OCI-LY7 (cell line): ENCODE results near the gene NAT9. TPM values are rescaled to one million over a fixed set of nuclear protein-coding genes. Genes with fewer than 3 reads are reported as not detected.

Experiments used
- BruUV-seq: library from RNA; stranded (reverse); fragments of 400-500 nt; replicated peaks from 2 replicates; lab custom pipeline; 2021; lab: Mats Ljungman, UMichigan
- CTCF ChIA-PET: fragments of 300-600 bp; sonication (Branson Sonifier 250); formaldehyde crosslinking; loops from one replicate; lab custom pipeline; 2022; ENCODE audit warnings: antibody characterized with exemption; ENCODE audit not compliant: unreplicated experiment; lab: Charles Lee
- POLR2A ChIA-PET: fragments of 300-600 bp; sonication (Branson Sonifier 250); formaldehyde crosslinking; loops from one replicate; lab custom pipeline; 2022; ENCODE audit warnings: antibody characterized with exemption; lab: Charles Lee
- DNase-seq: peaks from one replicate; pipeline ENCODE4 v3.0.0-alpha.2; 2015; ENCODE audit warnings: low spot score
- H2AFZ ChIP-seq: fragments of 200-600 bp; sonication (generic), shearing (Covaris generic); 2 replicates; pipeline ENCODE4 v1.6.1; 2014; ENCODE audit warnings: mild to moderate bottlenecking, antibody characterized with exemption, low read length, moderate library complexity
- H3K27ac ChIP-seq: fragments of 200-600 bp; sonication (generic); 2 replicates; pipeline ENCODE4 v1.5.1; 2014; ENCODE audit warnings: mixed run types, low read depth, mild to moderate bottlenecking, moderate library complexity, low read length, inconsistent platforms; ENCODE audit not compliant: poor library complexity, severe bottlenecking
- H3K36me3 ChIP-seq: fragments of 200-600 bp; sonication (generic); 2 replicates; pipeline ENCODE4 v1.6.1; 2014; ENCODE audit warnings: mild to moderate bottlenecking, antibody characterized with exemption, low read length, moderate library complexity, mixed read lengths; ENCODE audit not compliant: insufficient read depth
- H3K4me1 ChIP-seq: fragments of 200-600 bp; sonication (generic); 2 replicates; pipeline ENCODE4 v1.5.1; 2014; ENCODE audit warnings: mild to moderate bottlenecking, low read length; ENCODE audit not compliant: insufficient read depth, poor library complexity, severe bottlenecking
- H3K4me2 ChIP-seq: fragments of 200-600 bp; sonication (generic); 2 replicates; pipeline ENCODE4 v1.6.1; 2014; ENCODE audit warnings: mild to moderate bottlenecking, low read length
- H3K4me3 ChIP-seq: fragments of 200-600 bp; sonication (generic); 2 replicates; pipeline ENCODE4 v1.5.1; 2014; ENCODE audit warnings: mild to moderate bottlenecking, low read depth, low read length; ENCODE audit not compliant: poor library complexity, severe bottlenecking
- H3K79me2 ChIP-seq: fragments of 200-600 bp; sonication (generic); 2 replicates; pipeline ENCODE4 v1.6.1; 2016; ENCODE audit warnings: low read depth, mild to moderate bottlenecking, low read length, moderate library complexity, mixed read lengths; ENCODE audit not compliant: insufficient read depth
- H3K9me2 ChIP-seq: fragments of 200-600 bp; sonication (generic); 2 replicates; pipeline ENCODE4 v1.6.1; 2016; ENCODE audit warnings: mild to moderate bottlenecking, low read length, mixed read lengths; ENCODE audit not compliant: insufficient read depth
- H3K9me3 ChIP-seq: fragments of 200-600 bp; sonication (generic); 2 replicates; pipeline ENCODE4 v1.6.1; 2014; ENCODE audit warnings: mild to moderate bottlenecking, mixed run types, low read length, mixed read lengths
- H4K20me1 ChIP-seq: fragments of 200-600 bp; sonication (generic); 2 replicates; pipeline ENCODE4 v1.6.1; 2014; ENCODE audit warnings: mild to moderate bottlenecking, antibody characterized with exemption, low read length, moderate library complexity, mixed read lengths; ENCODE audit not compliant: insufficient read depth
- EZH2phosphoT487 ChIP-seq: fragments of 200-600 bp; sonication (generic); IDR thresholded peaks from 2 replicates; pipeline ENCODE4 v1.6.1; 2018; ENCODE audit warnings: low read depth, borderline replicate concordance, mild to moderate bottlenecking, mixed run types, antibody characterized with exemption, low read length, moderate library complexity, mixed read lengths
- intact Hi-C: fragments of 100-400 bp; cut with micrococcal nuclease; formaldehyde crosslinking; loops from one replicate; pipeline ENCODE4 v1.10.0; 2022; ENCODE audit not compliant: unreplicated experiment
- total RNA-seq, 2 experiments: library from RNA; depleted of rRNA in 1 of 2; stranded (reverse); fragments of >200 nt in 1 of 2; shearing (Covaris generic) in 1 of 2; gene quantifications; 2 replicates each; pipeline ENCODE4 v1.2.3, GENCODE V29; 2014 to 2022
- TF ChIP-seq, protein P1 (sequence below): fragments of 200-600 bp; sonication (generic); conservative IDR thresholded peaks from 2 replicates; pipeline ENCODE4 v1.5.1; 2014; ENCODE audit warnings: mild to moderate bottlenecking, antibody characterized with exemption, low read length, moderate library complexity, mixed read lengths

The NAT9 gene
- total RNA-seq, 2 experiments from 2014 or later, result 77.2 to 87.9 TPM

DNA sequence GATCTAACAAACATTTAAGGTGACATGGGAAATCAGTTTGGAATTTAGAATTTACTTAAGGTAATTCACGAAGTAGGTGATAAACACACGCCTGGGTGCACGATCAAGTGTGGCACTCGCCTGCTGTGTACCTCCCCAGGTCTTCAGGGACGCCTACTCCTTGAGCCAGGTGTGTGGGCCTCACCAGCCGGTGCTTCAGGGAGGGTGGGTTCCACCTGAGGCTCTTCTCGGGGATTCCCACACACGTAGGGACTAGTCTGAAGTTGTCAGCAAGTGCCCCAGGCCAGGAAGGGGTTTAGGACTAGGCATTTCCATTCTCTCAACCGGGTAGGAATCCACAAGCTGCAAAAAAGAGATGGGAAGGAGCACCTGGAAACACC is 9.8 kb upstream of the NAT9 start:
- H2AFZ ChIP-seq, result no peak overlapping the region
- H3K79me2 ChIP-seq, result no peaks in the 10 kb centered on the region
- no TSS peak for BruUV-seq
- no peak overlapping the region for H3K27ac ChIP-seq
- H3K9me3 ChIP-seq, result no peaks in the 10 kb centered on the region
- H3K36me3 ChIP-seq, result 0 out of 2 replicates have a peak, but pooled peaks cover 5% of the 10 kb centered on the region
- DNase-seq, result no peak
- H3K9me2 ChIP-seq, result no peaks in the 10 kb centered on the region
- CTCF ChIA-PET, result interaction anchor here (1.0 kb wide), 1 partner anchor 74 kb away, joined by 4 read pairs; the partner anchor contains the start of gene GRIN2C
- H3K4me2 ChIP-seq, result no peak overlapping the region
- TF ChIP-seq EZH2phosphoT487, result no peak
- TF ChIP-seq, protein P1, sequence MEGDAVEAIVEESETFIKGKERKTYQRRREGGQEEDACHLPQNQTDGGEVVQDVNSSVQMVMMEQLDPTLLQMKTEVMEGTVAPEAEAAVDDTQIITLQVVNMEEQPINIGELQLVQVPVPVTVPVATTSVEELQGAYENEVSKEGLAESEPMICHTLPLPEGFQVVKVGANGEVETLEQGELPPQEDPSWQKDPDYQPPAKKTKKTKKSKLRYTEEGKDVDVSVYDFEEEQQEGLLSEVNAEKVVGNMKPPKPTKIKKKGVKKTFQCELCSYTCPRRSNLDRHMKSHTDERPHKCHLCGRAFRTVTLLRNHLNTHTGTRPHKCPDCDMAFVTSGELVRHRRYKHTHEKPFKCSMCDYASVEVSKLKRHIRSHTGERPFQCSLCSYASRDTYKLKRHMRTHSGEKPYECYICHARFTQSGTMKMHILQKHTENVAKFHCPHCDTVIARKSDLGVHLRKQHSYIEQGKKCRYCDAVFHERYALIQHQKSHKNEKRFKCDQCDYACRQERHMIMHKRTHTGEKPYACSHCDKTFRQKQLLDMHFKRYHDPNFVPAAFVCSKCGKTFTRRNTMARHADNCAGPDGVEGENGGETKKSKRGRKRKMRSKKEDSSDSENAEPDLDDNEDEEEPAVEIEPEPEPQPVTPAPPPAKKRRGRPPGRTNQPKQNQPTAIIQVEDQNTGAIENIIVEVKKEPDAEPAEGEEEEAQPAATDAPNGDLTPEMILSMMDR, result no peak
- peaks cover 34% of the 10 kb centered on the region for H3K4me1 ChIP-seq
- POLR2A ChIA-PET, result no interaction called here
- intact Hi-C loops, result no loop called here
- no peak overlapping the region for H3K4me3 ChIP-seq
- H4K20me1 ChIP-seq, result 0 out of 2 replicates have a peak, but pooled peaks cover 8% of the 10 kb centered on the region

DNA sequence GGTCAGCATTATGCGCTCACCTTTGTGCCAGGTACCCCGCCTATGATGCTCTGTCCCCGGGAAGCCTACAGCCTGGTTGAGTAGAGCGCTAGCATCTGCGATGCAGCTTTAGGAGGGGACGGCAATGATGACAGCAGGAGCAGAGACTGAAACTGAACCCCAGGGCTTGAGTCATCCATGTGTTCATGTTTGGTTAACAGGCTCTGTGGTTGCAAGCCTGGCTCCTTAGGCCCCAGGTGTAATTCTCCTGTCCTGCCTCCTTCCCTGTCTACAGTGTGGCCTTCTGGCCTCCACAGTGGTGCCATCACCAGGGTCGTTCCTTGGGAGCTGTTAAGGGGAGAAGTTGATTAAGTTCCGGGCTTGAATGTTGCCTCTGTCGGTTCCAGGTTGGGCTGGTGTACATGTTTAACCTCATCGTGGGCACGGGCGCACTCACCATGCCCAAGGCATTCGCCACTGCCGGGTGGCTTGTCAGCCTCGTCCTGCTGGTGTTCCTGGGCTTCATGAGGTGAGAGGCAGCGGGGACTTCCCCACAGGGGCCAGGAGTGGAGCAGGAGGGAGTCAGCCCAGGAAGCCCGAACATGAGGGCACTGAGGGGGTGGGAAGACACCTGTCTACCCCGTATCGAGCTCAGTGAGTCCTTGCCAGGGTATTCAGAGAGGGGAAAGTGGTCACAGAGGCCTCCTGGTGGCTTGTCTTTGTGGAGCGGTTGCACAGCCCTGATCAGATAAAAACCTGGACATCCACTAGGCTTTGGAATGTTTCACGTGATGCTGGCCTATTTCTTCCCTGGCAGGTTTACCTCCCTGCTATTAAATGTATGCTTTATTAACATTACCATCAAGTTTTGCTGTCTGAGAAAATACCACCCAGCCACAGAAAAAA is 9.2 kb upstream of the NAT9 start:
- H4K20me1 ChIP-seq, result peaks cover 8% of the 10 kb centered on the region; the same call in 1 of the 2 replicates
- no peak overlapping the region for H3K27ac ChIP-seq
- no peaks in the 10 kb centered on the region for H3K79me2 ChIP-seq
- no peaks in the 10 kb centered on the region for H3K9me3 ChIP-seq
- peak overlapping the region; percentile 72 for H3K4me2 ChIP-seq
- ChIA-PET CTCF (interaction anchor here (1.0 kb wide), 1 partner anchor 74 kb away, joined by 4 read pairs; the partner anchor contains the start of gene GRIN2C), POLR2A (no interaction called here)
- H2AFZ ChIP-seq, result no peak overlapping the region
- intact Hi-C loops, result no loop called here
- peaks cover 35% of the 10 kb centered on the region for H3K4me1 ChIP-seq
- H3K4me3 ChIP-seq, result no peak overlapping the region
- 0 out of 2 replicates have a peak, but pooled peaks cover 4% of the 10 kb centered on the region for H3K36me3 ChIP-seq
- H3K9me2 ChIP-seq, result no peaks in the 10 kb centered on the region
- DNase-seq, result no peak
- TF ChIP-seq EZH2phosphoT487, result no peak
- TF ChIP-seq, protein P1, result 0 out of 2 replicates have a peak, but pooled peaks have one; percentile 29
- no TSS peak for BruUV-seq
